Activated T-helper 9 cell treated with anti-CD3 and anti-CD28 coated beads, Interleukin-2, amount 50 U/mL, for 16 hours (primary cell): ENCODE results near the gene KANK4.

Experiments
- DNase-seq: peaks from one replicate; pipeline ENCODE4 v3.0.0-alpha.2; 2020; ENCODE audit warnings: low read depth

KANK4 gene

DNA sequence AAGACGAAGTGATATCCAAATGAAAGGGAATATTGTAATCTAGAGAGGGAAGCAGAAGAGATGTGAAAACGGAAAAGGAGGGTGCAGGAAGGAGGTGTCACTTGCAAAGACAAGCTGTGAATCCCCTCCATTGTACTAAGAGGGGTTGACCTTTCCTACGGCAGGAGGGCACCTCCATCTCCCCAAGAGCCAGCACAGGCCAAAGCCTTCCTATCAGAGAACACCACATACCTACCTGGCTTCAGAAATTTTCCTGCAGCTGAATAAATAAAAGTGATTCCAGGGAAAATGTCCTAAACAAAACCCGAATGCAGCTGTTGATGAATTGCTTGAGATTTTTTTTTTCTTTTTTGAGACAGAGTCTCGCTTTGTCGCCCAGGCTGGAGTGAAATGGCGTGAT lies 14.3 kb downstream of the KANK4 start:
- DNase-seq: no peak

DNA sequence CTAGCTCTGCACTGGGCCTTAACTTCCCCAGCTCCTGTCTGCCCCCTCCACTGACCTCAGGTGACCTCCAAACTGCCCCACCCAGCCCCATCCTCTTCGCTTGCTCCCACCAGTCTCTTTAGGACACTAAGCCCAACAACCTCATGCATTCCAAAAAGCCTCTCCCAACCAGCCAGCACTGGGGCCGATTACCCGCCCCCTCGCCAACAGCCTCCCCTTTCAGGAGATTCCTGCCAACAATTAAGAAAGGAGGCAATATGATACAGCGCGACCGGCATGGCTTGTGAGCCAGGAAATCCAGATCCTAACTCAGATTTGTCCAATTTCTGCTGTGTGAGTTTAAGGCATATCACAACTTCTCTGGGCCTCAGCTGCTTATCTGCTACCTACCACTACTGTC lies 14.7 kb downstream of the KANK4 start:
- no peak for DNase-seq

DNA sequence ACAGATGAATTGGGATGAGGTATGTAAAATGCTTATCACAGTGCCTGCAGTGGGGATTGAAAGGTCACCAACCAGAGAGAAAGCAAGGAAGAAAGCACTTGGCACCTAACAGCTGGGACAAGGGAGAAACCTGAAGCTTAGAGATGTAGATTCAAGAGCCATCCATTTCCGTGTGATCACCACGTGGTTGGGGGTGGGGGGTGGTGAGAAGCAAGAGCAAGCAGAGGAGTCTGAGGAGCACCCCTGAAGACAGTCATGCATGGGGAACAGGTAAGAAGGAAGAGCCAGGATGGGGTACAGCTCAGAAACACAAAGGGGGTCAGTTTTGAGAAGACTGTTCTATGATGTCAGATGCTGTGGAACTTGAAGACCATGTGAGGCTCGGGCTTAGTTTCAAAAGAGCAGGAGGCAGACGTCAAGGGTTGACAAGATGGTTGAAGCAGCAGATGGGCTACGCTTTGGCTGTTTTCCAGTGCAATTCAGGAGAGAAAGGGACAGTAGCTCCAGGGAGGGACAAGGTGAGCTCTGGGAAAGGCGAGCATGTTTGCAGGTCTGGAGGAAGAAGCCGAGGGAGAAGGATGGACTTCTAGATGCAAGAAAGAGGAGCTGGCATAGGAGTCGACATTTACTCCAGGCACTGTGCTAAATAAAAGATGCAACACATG lies 17.4 kb downstream of the KANK4 start:
- DNase-seq: no peak

DNA sequence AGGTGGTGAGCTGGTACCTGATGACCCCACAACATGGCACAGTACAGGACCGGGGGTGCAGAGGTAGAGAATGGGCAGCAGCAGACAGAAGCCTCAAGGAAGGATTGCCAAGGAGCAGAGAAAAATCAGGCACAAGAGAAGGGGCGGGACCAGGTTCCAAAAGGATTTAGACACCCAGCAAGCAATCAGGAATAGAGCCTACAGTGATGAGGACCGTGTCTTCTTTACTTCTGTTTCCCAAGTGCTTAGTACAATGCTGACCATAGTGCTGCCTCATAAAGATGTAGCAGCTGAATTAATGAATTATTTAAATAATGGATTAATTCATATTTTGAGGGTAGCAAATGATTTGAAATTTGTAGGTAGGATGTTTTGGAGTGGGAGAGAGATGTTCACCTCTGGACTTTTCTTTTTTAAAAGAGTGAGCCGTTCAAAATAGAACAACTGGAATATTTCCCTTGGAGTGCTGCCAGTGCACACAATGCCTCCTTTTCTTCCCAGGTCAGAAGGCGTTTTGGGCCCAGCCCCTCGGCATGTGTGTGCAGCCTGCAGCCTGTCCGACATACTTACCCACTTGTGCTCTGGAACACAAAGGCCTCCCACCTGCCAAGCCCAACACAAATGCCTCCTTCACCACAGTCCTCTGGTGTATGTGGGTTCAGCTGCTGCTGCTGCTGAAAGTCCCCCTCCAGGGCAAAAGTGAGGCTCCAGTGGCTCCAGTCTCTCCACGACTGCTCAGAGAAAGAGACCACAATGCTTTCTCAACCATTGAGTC lies 19.6 kb downstream of the KANK4 start:
- no peak for DNase-seq

DNA sequence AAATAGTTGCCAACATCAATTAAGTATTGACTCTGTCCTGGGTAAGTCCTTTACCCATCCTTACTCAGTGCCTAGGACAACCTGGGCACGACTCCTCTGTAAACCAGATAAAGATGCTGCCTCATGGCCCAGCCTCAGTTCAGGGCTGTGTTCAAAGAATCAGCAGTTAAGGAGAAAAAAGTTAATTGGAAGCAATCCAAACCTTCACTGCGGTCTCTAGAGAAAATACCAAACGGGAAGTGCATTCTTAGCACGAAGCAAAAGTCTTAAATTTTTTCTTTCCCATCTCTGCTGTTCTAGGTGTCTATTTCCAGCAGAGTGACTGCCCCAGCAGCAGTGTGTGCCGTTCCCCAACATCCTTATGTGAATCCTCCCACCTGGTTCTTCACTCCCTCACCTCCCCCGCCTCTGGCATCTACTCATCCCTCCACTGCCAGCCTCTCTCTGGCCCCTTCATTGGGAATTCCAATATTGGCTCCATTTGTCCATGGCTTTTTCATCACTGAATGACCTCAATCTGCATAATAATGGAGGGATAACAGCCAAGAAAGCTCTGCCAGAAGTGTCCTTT lies 23.2 kb downstream of the KANK4 start:
- DNase-seq: no peak

DNA sequence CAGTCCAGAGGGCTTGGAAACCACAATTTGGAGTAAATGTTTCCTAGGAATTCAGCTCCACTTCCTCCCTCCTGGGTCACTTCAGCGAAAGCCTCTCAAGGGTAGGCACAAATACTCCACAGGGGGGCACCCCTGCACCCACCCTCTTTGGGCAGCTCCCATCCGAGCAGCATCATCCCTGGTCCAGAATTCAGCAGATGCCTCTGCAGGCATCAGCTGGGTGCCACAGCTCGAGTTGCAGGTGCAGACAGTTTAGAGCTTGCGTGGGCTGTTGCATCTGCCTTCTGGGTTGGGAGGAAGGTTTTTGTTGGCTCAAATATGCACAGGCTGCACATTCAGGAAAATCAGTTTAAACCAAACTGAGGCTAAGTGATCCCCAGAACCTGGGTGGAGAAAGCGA lies 25.0 kb downstream of the KANK4 start:
- no peak for DNase-seq

DNA sequence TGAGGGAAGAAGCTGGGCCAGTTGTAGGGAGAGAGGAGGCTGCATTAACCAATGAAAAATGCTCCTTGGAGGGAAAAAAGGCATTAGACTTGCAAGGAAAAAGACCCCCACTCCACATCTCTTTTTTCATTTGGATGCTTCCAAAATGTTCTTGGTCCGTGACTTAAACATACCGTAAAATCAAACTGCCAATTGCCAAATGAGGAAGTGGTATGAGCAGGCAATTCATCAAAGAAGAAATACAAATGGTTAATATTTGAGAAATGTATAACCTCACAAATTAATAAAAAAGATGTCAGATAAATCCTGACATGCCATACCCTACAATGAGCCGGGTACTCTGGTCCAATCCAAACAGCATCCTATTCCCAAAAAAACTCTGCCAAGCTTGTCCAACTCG lies 30.6 kb downstream of the KANK4 start:
- DNase-seq: no peak

DNA sequence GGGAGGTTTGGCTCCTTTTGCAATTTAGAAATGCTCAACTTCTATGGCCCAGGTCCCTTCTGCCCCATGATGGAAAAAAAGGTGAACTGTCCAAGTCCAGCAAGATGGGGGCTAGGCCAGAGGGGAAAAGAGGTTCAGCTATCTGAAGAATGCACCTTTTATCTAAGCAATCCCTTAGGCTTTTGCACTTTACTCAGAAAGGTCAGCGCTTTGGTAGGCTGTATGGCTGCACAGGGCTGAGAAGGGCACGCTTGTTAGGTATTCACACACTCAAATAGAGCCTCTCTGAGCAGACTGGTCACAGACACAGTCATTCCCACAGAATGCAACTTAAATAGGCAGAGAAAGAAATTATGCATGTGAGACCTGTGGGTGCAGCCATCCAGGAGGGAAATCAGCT lies 31.0 kb downstream of the KANK4 start:
- no peak for DNase-seq

DNA sequence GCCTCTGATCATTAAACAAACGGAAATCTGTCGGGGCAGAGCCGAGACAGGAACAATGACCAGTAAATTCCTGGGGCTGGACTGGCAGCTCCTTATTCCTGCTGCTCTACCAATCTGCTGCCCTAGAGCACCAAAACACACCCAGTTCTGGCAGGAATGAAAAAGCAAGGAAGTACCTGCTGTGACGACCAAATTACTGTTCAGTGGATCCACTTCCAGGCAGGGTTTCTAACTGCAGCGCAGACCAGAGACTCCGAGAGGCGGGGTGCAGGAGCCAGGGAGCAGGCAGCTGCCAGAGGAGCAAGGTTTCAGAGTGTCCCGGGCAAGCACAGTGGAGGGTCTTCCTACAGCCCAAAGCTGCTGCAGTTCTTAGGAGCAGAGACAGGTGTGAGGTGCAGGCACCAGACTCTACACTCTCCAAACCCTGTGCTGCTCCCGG lies 32.4 kb downstream of the KANK4 start:
- no peak for DNase-seq

DNA sequence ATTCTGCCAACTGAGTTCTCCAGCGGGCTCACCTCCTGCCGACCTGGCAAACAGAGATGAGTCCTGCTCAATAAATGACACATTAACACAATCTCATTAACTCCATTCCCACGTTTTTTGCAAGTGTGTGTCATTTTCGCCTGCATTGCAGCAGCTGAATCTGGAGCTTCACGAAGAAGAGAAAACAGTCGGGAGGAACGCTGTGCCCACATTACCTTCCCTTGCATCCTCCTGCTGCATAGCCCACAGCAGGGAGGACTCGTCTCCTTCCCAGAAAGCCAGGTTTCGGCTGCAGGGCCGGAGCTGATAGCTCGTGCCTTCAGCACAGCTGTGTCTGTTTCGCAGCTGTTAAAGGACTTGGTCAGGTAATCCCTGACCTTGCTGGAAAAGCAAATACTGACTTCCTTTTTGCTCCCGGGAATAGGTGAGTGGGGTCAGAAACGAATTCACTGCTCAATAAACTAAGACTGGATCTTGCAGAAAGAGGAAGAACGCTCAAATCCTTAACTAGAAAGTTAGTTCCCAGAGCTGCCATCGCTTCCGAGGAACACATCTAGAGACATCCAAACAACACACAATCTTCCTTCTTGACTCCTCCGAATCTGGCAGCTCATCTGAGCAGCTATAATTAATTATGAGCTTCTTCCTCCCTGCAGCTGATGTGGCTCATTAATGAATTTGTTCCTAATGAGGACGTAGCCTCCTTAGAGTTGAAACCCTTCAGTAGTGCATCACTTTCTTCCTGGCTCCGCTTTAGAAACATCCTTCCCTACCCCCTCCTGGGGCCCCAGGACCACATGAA lies 33.0 kb downstream of the KANK4 start:
- no peak for DNase-seq

DNA sequence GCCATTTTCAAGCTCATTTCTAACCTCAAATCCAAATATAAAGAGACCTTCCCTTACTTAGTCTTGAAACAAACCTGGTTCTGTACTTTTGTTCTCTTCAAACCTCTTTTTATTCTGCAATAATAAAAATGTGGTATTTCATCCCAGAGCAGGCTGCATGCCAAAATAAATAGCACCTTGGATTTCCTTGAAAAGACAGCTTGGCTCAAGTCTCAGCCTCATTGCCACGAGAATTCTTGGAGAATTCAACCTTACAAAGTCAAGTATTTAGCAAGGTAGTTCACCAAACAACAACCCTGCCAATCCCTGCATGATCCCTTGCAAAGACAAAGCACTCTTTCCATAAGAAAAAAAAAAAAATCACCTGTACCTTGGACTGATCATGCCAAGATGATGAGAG lies 33.8 kb downstream of the KANK4 start:
- no peak for DNase-seq

DNA sequence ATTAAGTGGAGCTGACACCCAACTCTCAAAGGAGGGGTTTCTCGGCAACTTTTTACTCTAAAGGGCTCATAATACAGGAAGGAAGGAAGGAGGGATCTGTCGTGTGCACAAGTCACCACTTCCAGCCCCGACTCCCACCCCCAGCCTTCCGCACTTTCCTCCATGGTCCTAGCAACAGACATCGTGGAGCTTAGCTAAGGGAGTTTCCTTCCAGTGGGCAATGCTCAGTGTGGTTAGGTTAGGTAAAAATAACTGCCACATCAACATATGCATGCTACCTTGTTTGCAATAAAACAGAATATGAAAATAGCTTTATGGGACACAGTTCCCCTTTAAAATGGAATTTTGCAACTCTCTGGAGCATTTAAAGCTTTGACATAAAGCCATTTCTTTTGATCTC lies 35.2 kb downstream of the KANK4 start:
- no peak for DNase-seq

DNA sequence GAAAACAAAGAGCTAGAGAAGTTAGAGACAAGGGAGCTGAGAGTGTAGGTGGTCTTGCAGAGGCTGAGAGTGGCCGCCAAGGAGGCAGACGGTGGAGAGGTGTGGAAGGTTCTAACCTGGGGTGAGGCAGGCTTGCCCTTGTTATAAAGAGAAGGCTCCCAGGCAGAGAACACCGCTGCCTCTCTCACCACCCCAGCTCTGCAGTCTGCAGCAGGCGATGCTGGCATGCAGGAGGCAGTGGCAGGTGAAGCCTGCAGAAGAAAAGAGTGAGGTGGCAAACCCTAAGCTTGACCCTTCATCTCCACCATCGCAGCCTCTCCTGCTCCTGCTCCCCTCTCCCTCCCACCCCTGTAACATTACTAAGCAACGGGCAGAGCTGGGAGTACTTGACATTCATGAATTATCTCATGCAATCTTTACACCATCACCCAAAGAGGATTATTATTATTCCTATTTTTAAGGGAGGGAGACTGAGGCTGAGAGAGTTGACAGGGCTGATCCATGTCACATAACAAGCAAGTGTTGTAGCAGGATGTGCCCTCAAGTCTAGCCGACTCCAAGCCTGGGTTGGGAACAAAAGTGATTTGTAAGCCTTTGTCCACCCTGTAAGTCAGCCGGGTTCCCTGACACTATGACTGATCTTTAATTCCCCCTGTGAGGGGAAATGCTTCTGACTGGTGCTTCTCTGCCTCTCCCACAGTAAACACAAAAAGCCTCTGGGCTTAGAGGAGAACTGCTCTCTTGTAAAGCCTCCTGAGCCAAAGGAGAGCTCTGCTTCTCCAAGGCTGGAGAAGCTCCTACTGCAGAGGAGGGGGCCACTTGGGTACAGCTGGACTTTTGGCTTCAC lies 36.1 kb downstream of the KANK4 start:
- no peak for DNase-seq

DNA sequence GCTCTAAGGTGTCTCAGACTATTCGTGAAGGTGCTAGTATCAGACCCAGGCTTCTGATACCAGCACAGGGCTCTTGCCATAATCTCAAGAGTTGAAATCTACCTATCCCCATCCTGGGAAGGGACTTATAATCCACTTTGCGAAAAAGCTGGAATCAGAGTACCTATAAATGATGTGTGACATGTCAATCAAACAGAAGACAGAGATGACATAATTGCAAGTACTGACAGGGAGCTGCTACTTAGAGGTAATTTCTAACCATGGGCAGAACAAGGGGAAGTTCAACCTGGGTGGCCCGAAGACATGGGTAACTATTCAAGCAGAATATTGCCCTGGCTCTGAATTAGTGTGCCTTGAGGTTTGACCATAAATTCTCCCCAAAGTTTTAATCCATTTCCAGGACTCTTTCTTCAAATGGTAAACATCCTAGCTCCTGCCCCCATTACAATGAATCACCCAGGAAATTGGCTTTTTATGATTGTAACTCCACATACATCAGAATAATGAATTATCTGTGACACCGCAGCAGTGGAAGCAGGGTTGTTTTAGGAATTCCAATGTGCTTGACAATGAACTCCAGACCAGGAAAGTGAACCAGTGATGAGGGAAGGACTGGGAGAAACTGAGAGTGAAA lies 37.2 kb downstream of the KANK4 start:
- DNase-seq: no peak

DNA sequence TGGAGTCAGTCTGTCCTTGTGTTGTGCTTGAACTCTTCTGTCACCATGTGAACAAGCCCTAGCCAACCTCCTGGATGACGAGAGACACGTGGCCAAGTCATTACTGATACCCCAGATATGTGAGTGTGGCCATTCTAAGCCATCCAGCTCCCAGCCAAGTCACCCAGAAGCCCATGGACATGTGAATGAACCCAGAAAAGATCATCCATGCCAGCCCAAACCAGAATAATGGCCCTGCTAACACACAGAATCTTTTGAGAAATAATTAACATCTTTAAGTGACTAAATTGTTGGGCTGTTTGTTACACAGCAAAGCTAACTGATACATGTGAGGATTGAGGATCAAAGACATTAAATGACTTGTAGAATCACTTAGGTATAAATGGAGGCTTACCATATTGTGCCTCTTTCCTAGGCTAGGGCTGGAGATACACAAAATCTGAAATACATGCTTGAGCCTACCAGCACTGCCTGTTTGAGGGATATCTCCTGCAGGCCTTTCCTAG lies 38.2 kb downstream of the KANK4 start:
- no peak for DNase-seq

DNA sequence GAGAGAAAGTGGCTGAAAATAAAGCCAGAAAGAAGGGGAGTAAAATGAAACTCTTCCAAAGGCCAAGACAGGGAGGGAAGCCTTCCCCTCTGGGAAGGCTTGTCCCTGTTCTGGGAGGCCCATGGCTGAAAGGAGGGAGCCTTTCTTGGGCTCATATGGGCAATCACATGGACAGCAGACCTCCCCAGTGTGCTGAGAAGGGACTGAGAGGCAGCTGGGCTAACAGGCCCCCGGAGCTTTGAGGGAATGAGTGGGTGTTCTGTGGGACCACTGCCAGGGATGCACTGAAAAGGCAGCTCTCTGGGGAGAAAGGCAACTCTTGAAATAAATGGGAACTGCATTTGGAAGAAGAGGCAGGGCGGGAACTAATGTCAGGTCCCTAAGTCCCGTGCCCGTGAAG lies 39.1 kb downstream of the KANK4 start:
- no peak for DNase-seq

DNA sequence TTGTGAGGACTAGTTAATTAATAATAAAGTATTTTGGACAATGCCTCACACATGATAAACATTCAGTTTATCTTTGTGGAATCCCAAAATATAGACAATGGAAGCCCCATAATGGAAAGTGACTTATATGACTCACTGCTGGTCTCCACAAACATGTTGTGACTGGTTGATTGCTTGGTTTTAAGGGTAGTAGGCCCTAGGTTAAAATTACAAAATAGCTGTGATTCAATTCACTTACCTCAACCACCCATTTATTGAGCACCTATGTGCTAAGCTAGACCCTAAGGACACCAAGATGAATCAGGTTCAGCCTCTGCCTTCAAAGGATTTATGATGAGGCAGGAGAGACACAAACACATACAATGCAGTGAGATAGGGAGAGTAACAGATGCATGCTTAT lies 42.4 kb downstream of the KANK4 start:
- DNase-seq: no peak

DNA sequence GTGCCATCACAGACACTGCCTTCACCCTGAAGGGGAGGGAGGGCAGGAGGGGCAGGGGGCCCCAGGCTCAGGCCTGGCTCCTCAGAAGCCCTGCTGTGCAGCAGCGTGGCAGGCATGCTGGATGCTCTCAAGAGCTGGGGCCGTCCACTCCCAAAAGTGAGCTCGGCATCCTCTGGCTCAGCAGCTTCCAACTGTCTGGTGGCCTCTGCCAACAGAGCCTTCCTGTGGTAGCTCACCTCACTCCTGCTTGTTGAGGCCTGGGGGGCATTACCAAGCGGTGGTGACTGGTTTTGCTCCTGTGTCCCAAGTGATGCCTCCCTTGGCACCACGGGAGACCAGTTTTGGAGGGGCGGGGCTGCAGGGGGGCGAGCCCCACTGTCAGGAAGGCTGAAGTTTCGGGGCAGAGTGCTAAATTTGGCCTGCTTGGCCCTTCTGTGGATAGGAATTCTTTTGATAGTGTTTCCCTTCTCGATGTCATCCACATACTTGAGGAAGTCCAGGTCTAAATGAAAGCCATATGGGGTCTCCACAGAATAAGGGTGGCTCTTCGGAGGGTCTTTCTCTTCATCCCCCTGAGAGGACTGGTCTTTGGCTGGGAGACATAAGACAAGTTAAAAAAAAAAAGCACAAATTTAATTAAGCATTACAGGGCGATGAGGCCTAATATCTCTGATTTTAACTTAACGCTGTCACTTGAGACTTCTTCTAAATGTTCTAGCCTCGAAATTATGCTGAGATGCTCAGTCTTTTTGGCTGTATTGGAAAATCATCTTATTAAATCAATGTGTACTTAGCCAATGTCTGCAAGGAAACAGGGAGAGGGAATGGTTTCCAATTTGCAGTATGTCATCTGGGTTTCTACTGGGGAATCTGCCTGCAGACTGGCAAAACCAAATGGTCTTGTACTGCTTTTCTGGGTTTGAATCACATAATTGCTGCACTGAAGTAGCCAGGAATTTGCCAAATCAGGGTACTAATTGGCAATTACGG lies 44.4 kb downstream of the KANK4 start:
- no peak for DNase-seq

DNA sequence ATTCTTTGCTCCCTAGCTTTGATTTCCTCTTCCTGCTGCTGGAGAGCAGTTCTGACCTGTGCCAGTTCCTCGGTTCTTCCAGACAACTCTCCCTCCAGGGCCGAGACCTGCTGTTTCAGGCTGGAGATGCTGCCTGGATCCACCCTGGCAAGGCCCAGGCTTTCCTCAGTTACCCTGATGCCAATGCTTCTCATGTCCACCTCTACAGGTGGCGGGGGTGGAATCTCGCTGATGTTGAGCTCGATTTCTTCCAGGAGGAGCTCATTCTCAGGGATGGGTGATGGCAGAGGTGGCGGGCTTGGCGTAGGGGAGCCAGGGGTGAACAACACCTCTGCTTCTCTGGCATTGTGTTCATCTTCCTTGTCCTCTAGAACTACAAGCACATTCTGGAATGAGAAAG lies 45.3 kb downstream of the KANK4 start:
- DNase-seq: no peak
